ENCODE measurements around the gene ABHD15. TPM values are rescaled to one million over a fixed set of nuclear protein-coding genes. Genes with fewer than 3 reads are reported as not detected.

ABHD15 gene
- total RNA-seq, 1 donor from 2014 or later = 17.8 TPM

GRCh38 chr17:29595107-29595942 is 28.5 kb upstream of the ABHD15 start:
- intact Hi-C loops (cut with micrococcal nuclease) = no loop called here

GRCh38 chr17:29594519-29595090 is 27.8 kb upstream of the ABHD15 start:
- intact Hi-C loops (cut with micrococcal nuclease) = no loop called here

GRCh38 chr17:29593591-29594518 is 27.0 kb upstream of the ABHD15 start:
- intact Hi-C loops (cut with micrococcal nuclease) = no loop called here

- intact Hi-C loops (cut with micrococcal nuclease) = no loop called here
Measured at GRCh38 chr17:29592850-29593551, 26.2 kb upstream of the ABHD15 start, which contains the start of gene ANKRD13B. TSS of gene ANKRD13B (plus strand) at chr17:29593132. CDS start at chr17:29593622, 490 bp downstream.

GRCh38 chr17:29591737-29592608 is 25.1 kb upstream of the ABHD15 start:
- intact Hi-C loops (cut with micrococcal nuclease) = loop anchor here (1.0 kb wide), 1 partner anchor 24 kb away; the partner anchor contains the start of gene TP53I13

- intact Hi-C loops (cut with micrococcal nuclease) = loop anchor here (1.0 kb wide), 1 partner anchor 23 kb away; the partner anchor contains the start of gene TP53I13
Measured at GRCh38 chr17:29591146-29591736, 24.4 kb upstream of the ABHD15 start.

GRCh38 chr17:29590411-29591145 is 23.7 kb upstream of the ABHD15 start:
- intact Hi-C loops (cut with micrococcal nuclease) = loop anchor here (1.0 kb wide), 1 partner anchor 22 kb away; the partner anchor contains the start of gene TP53I13

- intact Hi-C loops (cut with micrococcal nuclease) = loop anchor here (1.0 to 10.0 kb wide), 2 partner anchors 26 to 345 kb away; partner anchors contain the start of gene SSH2
Measured at GRCh38 chr17:29589524-29590410, 22.9 kb upstream of the ABHD15 start, which contains the start of gene GIT1. TSS of gene GIT1 (minus strand) at chr17:29589648. CDS start at chr17:29589378, 270 bp downstream.

- intact Hi-C loops (cut with micrococcal nuclease) = loop anchor here (1.0 to 10.0 kb wide), 2 partner anchors 27 to 346 kb away; partner anchors contain the start of gene SSH2
Measured at GRCh38 chr17:29588562-29589411, 21.9 kb upstream of the ABHD15 start.

GRCh38 chr17:29588017-29588561 is 21.3 kb upstream of the ABHD15 start:
- intact Hi-C loops (cut with micrococcal nuclease) = loop anchor here (10.0 kb wide), 1 partner anchor 347 kb away; the partner anchor contains the start of gene SSH2

- intact Hi-C loops (cut with micrococcal nuclease) = loop anchor here (10.0 kb wide), 1 partner anchor 347 kb away; the partner anchor contains the start of gene SSH2
Measured at GRCh38 chr17:29587591-29587990, 20.8 kb upstream of the ABHD15 start.

GRCh38 chr17:29586676-29587469 is 20.0 kb upstream of the ABHD15 start:
- intact Hi-C loops (cut with micrococcal nuclease) = loop anchor here (10.0 kb wide), 1 partner anchor 348 kb away; the partner anchor contains the start of gene SSH2

GRCh38 chr17:29585080-29585751 is 18.4 kb upstream of the ABHD15 start:
- intact Hi-C loops (cut with micrococcal nuclease) = loop anchor here (10.0 kb wide), 1 partner anchor 350 kb away; the partner anchor contains the start of gene SSH2

- intact Hi-C loops (cut with micrococcal nuclease) = loop anchor here (5.0 to 10.0 kb wide), 2 partner anchors 193 to 350 kb away; partner anchors contain the start of gene SSH2
Measured at GRCh38 chr17:29584452-29585079, 17.7 kb upstream of the ABHD15 start.
